A549 (cell line): ENCODE measurements around the gene SPOP. TPM values are rescaled to one million over a fixed set of nuclear protein-coding genes. Genes with fewer than 3 reads are reported as not detected.

Experiments used
- ATAC-seq, 2 experiments: fragments of 200-7000 bp in 1 of 2; fragments of >200 bp in 1 of 2; cut with Nextera tagmentation in 1 of 2; cut with Tn5 transposase in 1 of 2; 3 replicates each; pipeline versions ENCODE4 v1.8.0 to v1.9.1; 2018 to 2020; ENCODE audit warnings: mild to moderate bottlenecking in 1 of 2, moderate library complexity in 1 of 2
- CTCF ChIA-PET: fragments of 300-600 bp; sonication (Branson Sonifier 250); formaldehyde crosslinking; extraction: SDS; loops from one replicate; lab custom pipeline; 2021; ENCODE audit warnings: antibody characterized with exemption, inconsistent platforms; lab: Yijun Ruan, JAX
- POLR2A ChIA-PET: fragments of 350-600 bp; formaldehyde crosslinking; extraction: SDS; loops from one replicate; lab custom pipeline; 2021; ENCODE audit warnings: antibody characterized with exemption, inconsistent platforms; lab: Yijun Ruan, JAX
- DNase-seq, 2 experiments: peaks; one replicate each; pipeline versions ENCODE4 v3.0.0 to v3.0.0-alpha.2; 2011 to 2016; ENCODE audit warnings: low read depth in 1 of 2, low spot score in 1 of 2
- FAIRE-seq: peaks from 2 replicates; lab custom pipeline; 2011; peaks lifted over from hg19 to GRCh38; lab: Jason Lieb, UNC
- H3K27ac ChIP-seq, 2 experiments: fragments of >200 bp; sonication (Bioruptor Twin); formaldehyde crosslinking; 3 replicates each; pipeline ENCODE4 v1.5.1; 2016 to 2017
- H3K4me1 ChIP-seq: fragments of >200 bp; sonication (Bioruptor Twin); formaldehyde crosslinking; 3 replicates; pipeline ENCODE4 v1.6.1; 2016
- H3K4me2 ChIP-seq: fragments of >200 bp; sonication (Bioruptor Twin); formaldehyde crosslinking; 3 replicates; pipeline ENCODE4 v1.6.1; 2016
- H3K4me3 ChIP-seq: fragments of >200 bp; sonication (Bioruptor Twin); formaldehyde crosslinking; 3 replicates; pipeline ENCODE4 v1.5.1; 2016
- H3K9me3 ChIP-seq: fragments of >200 bp; sonication (Bioruptor Twin); formaldehyde crosslinking; 3 replicates; pipeline ENCODE4 v1.6.1; 2016
- CBX8 ChIP-seq: fragments of 200-600 bp; sonication (generic); IDR thresholded peaks from 2 replicates; pipeline ENCODE4 v1.6.1; 2016
- CEBPB ChIP-seq, 2 experiments: fragments of >200 bp in 1 of 2; sonication (Bioruptor Twin) in 1 of 2; formaldehyde crosslinking in 1 of 2; IDR thresholded peaks; 2 replicates each; pipeline ENCODE4 v1.6.1; 2012 to 2016
- CHD2 ChIP-seq: fragments of 150-350 bp; IDR thresholded peaks from 2 replicates; pipeline ENCODE4 v1.6.1; 2014; ENCODE audit warnings: low read length; ENCODE audit not compliant: partially characterized antibody
- CHD4 ChIP-seq: fragments of 200-600 bp; sonication (generic); IDR thresholded peaks from 2 replicates; pipeline ENCODE4 v1.6.1; 2016; ENCODE audit warnings: antibody characterized with exemption, mild to moderate bottlenecking, borderline replicate concordance
- EHF ChIP-seq: fragments of 250-450 bp; sonication (Bioruptor Pico); IDR thresholded peaks from 2 replicates; pipeline ENCODE4 v1.5.0; 2020; ENCODE audit warnings: mild to moderate bottlenecking
- FOSB ChIP-seq: fragments of 250-450 bp; sonication (Bioruptor Pico); IDR thresholded peaks from 2 replicates; pipeline ENCODE4 v1.5.0; 2020; ENCODE audit warnings: mild to moderate bottlenecking, moderate library complexity
- FOSL2 ChIP-seq, 2 experiments: fragments of 450-650 bp in 1 of 2; fragments of >200 bp in 1 of 2; sonication (Bioruptor Twin) in 1 of 2; formaldehyde crosslinking; IDR thresholded peaks; 2 replicates each; pipeline versions ENCODE4 v1.5.0 to v1.6.1; 2016 to 2020; ENCODE audit warnings: mild to moderate bottlenecking in 1 of 2, moderate library complexity in 1 of 2
- HDAC2 ChIP-seq: fragments of 200-600 bp; sonication (generic); IDR thresholded peaks from 2 replicates; pipeline ENCODE4 v1.6.1; 2016
- HOXB5 ChIP-seq: fragments of 250-450 bp; sonication (Bioruptor Pico); IDR thresholded peaks from 2 replicates; pipeline ENCODE4 v1.5.0; 2020; ENCODE audit warnings: mild to moderate bottlenecking, moderate library complexity
- JUNB ChIP-seq: fragments of >200 bp; sonication (Bioruptor Twin); formaldehyde crosslinking; IDR thresholded peaks from 2 replicates; pipeline ENCODE4 v1.6.1; 2016
- KDM1A ChIP-seq: fragments of 200-600 bp; sonication (generic); IDR thresholded peaks from 2 replicates; pipeline ENCODE4 v1.6.1; 2016; ENCODE audit warnings: low read depth, mild to moderate bottlenecking
- MAZ ChIP-seq: fragments of 150-350 bp; IDR thresholded peaks from 2 replicates; pipeline ENCODE4 v1.6.1; 2014; ENCODE audit warnings: antibody characterized with exemption, low read depth, low read length, borderline replicate concordance
- RAD21 ChIP-seq, 2 experiments: fragments of >200 bp in 1 of 2; sonication (Bioruptor Twin) in 1 of 2; formaldehyde crosslinking in 1 of 2; IDR thresholded peaks in 1 of 2; conservative IDR thresholded peaks in 1 of 2; 2 replicates in 1 of 2; 3 replicates in 1 of 2; pipeline ENCODE4 v1.6.1; 2012 to 2018; ENCODE audit warnings: inconsistent platforms in 1 of 2
- RARB ChIP-seq: fragments of 250-450 bp; sonication (Bioruptor Pico); IDR thresholded peaks from 2 replicates; pipeline ENCODE4 v1.8.0; 2021; ENCODE audit warnings: mild to moderate bottlenecking, moderate library complexity
- TFCP2L1 ChIP-seq: fragments of 250-450 bp; sonication (Bioruptor Pico); IDR thresholded peaks from 2 replicates; pipeline ENCODE4 v1.5.0; 2021; ENCODE audit warnings: mild to moderate bottlenecking
- ZFP36 ChIP-seq: fragments of 450-650 bp; IDR thresholded peaks from 2 replicates; pipeline ENCODE4 v1.6.1; 2014; ENCODE audit warnings: borderline replicate concordance; ENCODE audit not compliant: partially characterized antibody
- ZNF302 ChIP-seq: fragments of 250-450 bp; sonication (Bioruptor Pico); IDR thresholded peaks from 2 replicates; pipeline ENCODE4 v1.9.0; 2021; ENCODE audit warnings: inconsistent platforms, mild to moderate bottlenecking, moderate library complexity
- WGBS: methylation state at CpG from one replicate; pipeline ENCODE4 v1.1.6; 2017; ENCODE audit errors: missing lambda C conversion rate; 5-methylcytosine and 5-hydroxymethylcytosine counted together
- polyA plus RNA-seq, 4 experiments: library from polyadenylated mRNA; depleted of rRNA in 3 of 4; stranded (reverse); fragments of >200 nt; fragmentation: RNase III in 1 of 4; extraction: RNeasy Plus Mini Kit Qiagen cat#74134 plus additional on column Dnase treatment in 1 of 4; gene quantifications; 2 replicates in 3 of 4; 3 replicates in 1 of 4; pipeline ENCODE4 v1.2.3, GENCODE V29; 2011 to 2017
- TF ChIP-seq, protein P1 (sequence below): fragments of >200 bp; sonication (Bioruptor Twin); formaldehyde crosslinking; IDR thresholded peaks from 3 replicates; pipeline ENCODE4 v1.6.1; 2016
- TF ChIP-seq, protein P2 (sequence below): fragments of 200-600 bp; sonication (generic); IDR thresholded peaks from 2 replicates; pipeline ENCODE4 v1.6.1; 2016; ENCODE audit warnings: antibody characterized with exemption, mild to moderate bottlenecking, moderate library complexity

The SPOP gene
- polyA plus RNA-seq, 2 of the 4 experiments (the other 2 are of a cell fraction), result 49.5 to 57.2 TPM

DNA sequence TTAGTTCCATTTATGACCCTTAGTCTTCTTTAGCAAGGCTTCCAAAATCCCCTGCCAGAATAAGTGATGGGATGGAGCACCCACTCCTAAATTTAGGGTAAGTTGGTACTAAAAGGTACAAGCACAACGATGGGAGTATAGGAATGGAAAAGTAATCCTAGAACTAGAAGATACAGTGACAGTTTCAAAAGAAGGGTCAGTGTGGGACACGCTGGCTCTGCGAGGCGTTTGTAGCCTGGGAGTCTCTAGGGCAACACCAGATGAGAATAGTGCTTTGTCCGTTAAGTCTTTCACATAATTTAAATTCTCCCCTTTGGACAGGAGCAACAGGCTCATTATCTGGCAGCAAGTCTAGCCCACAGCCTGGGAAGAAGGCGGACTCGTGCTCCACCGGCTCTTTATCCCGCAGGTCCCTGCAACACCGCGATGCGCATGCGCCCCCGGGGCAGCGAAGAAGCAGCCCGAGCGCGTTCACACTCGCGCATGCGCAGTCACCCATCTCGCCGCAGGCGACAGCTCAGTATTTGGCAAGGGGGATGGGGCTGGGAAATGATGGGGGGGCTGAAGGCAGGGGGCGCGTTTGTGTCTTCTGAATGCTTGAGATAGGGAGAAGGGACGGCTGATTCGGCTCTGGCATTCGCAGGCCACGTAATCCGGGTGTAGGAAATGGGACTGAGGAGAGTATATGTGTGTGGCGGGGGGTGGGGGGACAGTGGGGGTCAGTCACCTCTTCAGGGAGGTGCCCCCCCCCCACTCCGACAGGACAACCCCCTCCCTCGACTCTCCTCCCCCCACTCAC, 564 bp downstream of the SPOP start (continued):
- no peak for TF ChIP-seq MAZ
- TF ChIP-seq RAD21 (conservative IDR thresholded peaks at IDR 0.05 in 1 of 2, IDR thresholded peaks at IDR 0.05 in 1 of 2), result no peak; a peak in 1 of 5 replicates
- TF ChIP-seq EHF (CRISPR knock-in tag), result no peak
- TF ChIP-seq KDM1A, result no peak
- TF ChIP-seq TFCP2L1 (CRISPR knock-in tag), result no peak
- TF ChIP-seq HOXB5 (CRISPR knock-in tag), result no peak
- TF ChIP-seq, protein P1, sequence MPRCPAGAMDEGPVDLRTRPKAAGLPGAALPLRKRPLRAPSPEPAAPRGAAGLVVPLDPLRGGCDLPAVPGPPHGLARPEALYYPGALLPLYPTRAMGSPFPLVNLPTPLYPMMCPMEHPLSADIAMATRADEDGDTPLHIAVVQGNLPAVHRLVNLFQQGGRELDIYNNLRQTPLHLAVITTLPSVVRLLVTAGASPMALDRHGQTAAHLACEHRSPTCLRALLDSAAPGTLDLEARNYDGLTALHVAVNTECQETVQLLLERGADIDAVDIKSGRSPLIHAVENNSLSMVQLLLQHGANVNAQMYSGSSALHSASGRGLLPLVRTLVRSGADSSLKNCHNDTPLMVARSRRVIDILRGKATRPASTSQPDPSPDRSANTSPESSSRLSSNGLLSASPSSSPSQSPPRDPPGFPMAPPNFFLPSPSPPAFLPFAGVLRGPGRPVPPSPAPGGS, result peak; percentile 48; the same call in 2 of the 3 replicates
- TF ChIP-seq RARB (CRISPR knock-in tag), result no peak
- TF ChIP-seq ZFP36, result no peak
- TF ChIP-seq CEBPB (IDR thresholded peaks at IDR 0.05), result no peak
- no peak for TF ChIP-seq CBX8
- TF ChIP-seq JUNB, result no peak
- TF ChIP-seq FOSL2 (IDR thresholded peaks at IDR 0.05), result no peak
- no peak for TF ChIP-seq FOSL2 (CRISPR knock-in tag; IDR thresholded peaks at IDR 0.05)
- no peak for TF ChIP-seq ZNF302 (CRISPR knock-in tag)

DNA sequence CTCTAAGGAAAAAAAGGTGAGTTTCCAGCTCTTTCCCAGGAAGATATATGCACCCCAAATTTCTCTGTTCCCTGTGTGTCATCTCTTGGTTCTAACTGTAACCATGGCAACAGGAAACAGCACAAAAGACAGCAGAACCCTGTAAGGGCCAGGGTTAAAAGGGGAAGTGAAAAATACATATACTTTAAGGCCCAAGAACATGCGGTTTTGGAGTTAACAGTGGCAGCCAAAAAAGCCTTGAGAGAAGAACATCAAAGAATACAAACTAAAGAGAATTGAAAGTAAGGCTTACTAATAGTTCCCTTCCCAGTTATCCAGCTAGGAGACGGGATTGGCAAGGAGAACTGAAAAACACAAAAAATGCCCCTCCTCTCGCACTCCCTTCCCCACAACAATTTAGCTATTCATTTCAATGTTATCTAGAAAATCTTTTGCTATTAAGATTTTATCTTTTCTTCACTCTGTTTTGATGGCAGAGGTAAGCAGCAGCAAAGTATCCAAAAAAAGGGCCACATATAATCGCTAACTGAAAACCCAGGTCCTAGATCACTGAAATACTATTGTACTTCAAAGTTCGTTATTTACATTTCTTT, 1.5 kb downstream of the SPOP start:
- ChIA-PET CTCF (interaction anchor here (0.6 to 14.7 kb wide), 7 partner anchors 16 to 119 kb away, joined by 3 to 181 read pairs (median 4); partner anchors contain the start of gene NXPH3), POLR2A (interaction anchor here (0.6 kb wide), 1 partner anchor 11 kb away, joined by 4 read pairs; no protein-coding TSS in a partner anchor)
- FAIRE-seq (no peak), ATAC-seq (no peak), DNase-seq (no peak)
- H3K4me1 ChIP-seq, result peaks cover 19% of the 10 kb centered on the region
- no peaks in the 10 kb centered on the region for H3K9me3 ChIP-seq
- H3K27ac ChIP-seq, result peak overlapping the region; percentile 93 to 96; a peak in 5 of 6 replicates
- peak overlapping the region; percentile 73 for H3K4me3 ChIP-seq
- H3K4me2 ChIP-seq, result peak overlapping the region; percentile 96
- 72% methylated on average over 5 of the region's 5 CpGs for WGBS
- TF ChIP-seq CHD2 (no peak), ZFP36 (no peak), MAZ (no peak), CHD4 (no peak), HDAC2 (no peak), EHF (CRISPR knock-in tag) (no peak), FOSB (no peak), RAD21 (conservative IDR thresholded peaks at IDR 0.05 in 1 of 2, IDR thresholded peaks at IDR 0.05 in 1 of 2) (no peak)
- TF ChIP-seq, protein P2, sequence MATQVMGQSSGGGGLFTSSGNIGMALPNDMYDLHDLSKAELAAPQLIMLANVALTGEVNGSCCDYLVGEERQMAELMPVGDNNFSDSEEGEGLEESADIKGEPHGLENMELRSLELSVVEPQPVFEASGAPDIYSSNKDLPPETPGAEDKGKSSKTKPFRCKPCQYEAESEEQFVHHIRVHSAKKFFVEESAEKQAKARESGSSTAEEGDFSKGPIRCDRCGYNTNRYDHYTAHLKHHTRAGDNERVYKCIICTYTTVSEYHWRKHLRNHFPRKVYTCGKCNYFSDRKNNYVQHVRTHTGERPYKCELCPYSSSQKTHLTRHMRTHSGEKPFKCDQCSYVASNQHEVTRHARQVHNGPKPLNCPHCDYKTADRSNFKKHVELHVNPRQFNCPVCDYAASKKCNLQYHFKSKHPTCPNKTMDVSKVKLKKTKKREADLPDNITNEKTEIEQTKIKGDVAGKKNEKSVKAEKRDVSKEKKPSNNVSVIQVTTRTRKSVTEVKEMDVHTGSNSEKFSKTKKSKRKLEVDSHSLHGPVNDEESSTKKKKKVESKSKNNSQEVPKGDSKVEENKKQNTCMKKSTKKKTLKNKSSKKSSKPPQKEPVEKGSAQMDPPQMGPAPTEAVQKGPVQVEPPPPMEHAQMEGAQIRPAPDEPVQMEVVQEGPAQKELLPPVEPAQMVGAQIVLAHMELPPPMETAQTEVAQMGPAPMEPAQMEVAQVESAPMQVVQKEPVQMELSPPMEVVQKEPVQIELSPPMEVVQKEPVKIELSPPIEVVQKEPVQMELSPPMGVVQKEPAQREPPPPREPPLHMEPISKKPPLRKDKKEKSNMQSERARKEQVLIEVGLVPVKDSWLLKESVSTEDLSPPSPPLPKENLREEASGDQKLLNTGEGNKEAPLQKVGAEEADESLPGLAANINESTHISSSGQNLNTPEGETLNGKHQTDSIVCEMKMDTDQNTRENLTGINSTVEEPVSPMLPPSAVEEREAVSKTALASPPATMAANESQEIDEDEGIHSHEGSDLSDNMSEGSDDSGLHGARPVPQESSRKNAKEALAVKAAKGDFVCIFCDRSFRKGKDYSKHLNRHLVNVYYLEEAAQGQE, result no peak
